ENCODE data around the gene SLC2A1.
"Not testable (repeated sequence)": the region's sequence is repeated elsewhere in the genome, so short reads cannot be mapped to it uniquely, and the experiment has no call there.

SLC2A1 gene

GRCh38 chr1:42929434-42930177, 29.1 kb downstream of the SLC2A1 start:
- DNase-seq (ENCODE audit: low spot score), result no peak

- no peak for DNase-seq (ENCODE audit: low spot score)
Measured at GRCh38 chr1:42928859-42929258, 29.8 kb downstream of the SLC2A1 start.

GRCh38 chr1:42927920-42928505, 30.7 kb downstream of the SLC2A1 start:
- DNase-seq (ENCODE audit: low spot score), result no peak

GRCh38 chr1:42927274-42927841, 31.3 kb downstream of the SLC2A1 start:
- no peak for DNase-seq (ENCODE audit: low spot score)

GRCh38 chr1:42926879-42927242, 31.8 kb downstream of the SLC2A1 start:
- DNase-seq (ENCODE audit: low spot score), result no peak

- no peak for DNase-seq (ENCODE audit: low spot score)
Measured at GRCh38 chr1:42926235-42926878, 32.3 kb downstream of the SLC2A1 start.

GRCh38 chr1:42924851-42925760, 33.6 kb downstream of the SLC2A1 start:
- no peak for DNase-seq (ENCODE audit: low spot score)

GRCh38 chr1:42924082-42924850, 34.4 kb downstream of the SLC2A1 start:
- DNase-seq (ENCODE audit: low spot score), result peak; percentile 94

GRCh38 chr1:42923367-42924081, 35.1 kb downstream of the SLC2A1 start:
- DNase-seq (ENCODE audit: low spot score), result no peak

- DNase-seq (ENCODE audit: low spot score), result peak; percentile 78
Measured at GRCh38 chr1:42922687-42923366, 35.8 kb downstream of the SLC2A1 start.

GRCh38 chr1:42921769-42922168, 36.9 kb downstream of the SLC2A1 start:
- DNase-seq (ENCODE audit: low spot score), result no peak

- not testable (repeated sequence) for DNase-seq (ENCODE audit: low spot score)
Measured at GRCh38 chr1:42919651-42920050, 39.0 kb downstream of the SLC2A1 start.

GRCh38 chr1:42917241-42917495, 41.5 kb downstream of the SLC2A1 start:
- DNase-seq (ENCODE audit: low spot score), result no peak

- no peak for DNase-seq (ENCODE audit: low spot score)
Measured at GRCh38 chr1:42915456-42915855, 43.2 kb downstream of the SLC2A1 start.

- no peak for DNase-seq (ENCODE audit: low spot score)
Measured at GRCh38 chr1:42914092-42914627, 44.5 kb downstream of the SLC2A1 start.

- DNase-seq (ENCODE audit: low spot score), result peak; percentile 69
Measured at GRCh38 chr1:42913426-42914091, 45.1 kb downstream of the SLC2A1 start.

GRCh38 chr1:42910985-42911384, 47.7 kb downstream of the SLC2A1 start:
- no peak for DNase-seq (ENCODE audit: low spot score)

GRCh38 chr1:42908046-42908445, 50.6 kb downstream of the SLC2A1 start:
- no peak for DNase-seq (ENCODE audit: low spot score)

- no peak for DNase-seq (ENCODE audit: low spot score)
Measured at GRCh38 chr1:42904434-42904833, 54.2 kb downstream of the SLC2A1 start.
